H1 (cell line): ENCODE results near the gene CDK7. TPM values are rescaled to one million over a fixed set of nuclear protein-coding genes. Genes with fewer than 3 reads are reported as not detected.

Experiments
- ASH2L ChIP-seq: fragments of 200-600, 300-600 bp; sonication (generic); IDR thresholded peaks from one replicate; pipeline ENCODE4 v1.7.1; 2017; ENCODE audit warnings: low read length
- CHD1 ChIP-seq: IDR thresholded peaks from 2 replicates; pipeline ENCODE4 v1.6.1; 2012; ENCODE audit warnings: low read depth, low read length, improper control_type of control experiment
- CREB1 ChIP-seq: IDR thresholded peaks from 2 replicates; pipeline ENCODE4 v1.6.1; 2012; ENCODE audit warnings: inconsistent platforms
- GABPA ChIP-seq: IDR thresholded peaks from 2 replicates; pipeline ENCODE4 v1.6.1; 2011; ENCODE audit warnings: mild to moderate bottlenecking, low read length, moderate library complexity, borderline replicate concordance; ENCODE audit not compliant: insufficient read depth
- HDAC2 ChIP-seq, 2 experiments: fragments of 300-600 bp in 1 of 2; sonication (generic) in 1 of 2; IDR thresholded peaks; 2 replicates each; pipeline ENCODE4 v1.6.1; 2011 to 2012; ENCODE audit warnings: low read depth in 2 of 2, low read length in 2 of 2, mild to moderate bottlenecking in 2 of 2, moderate library complexity in 2 of 2, borderline replicate concordance in 1 of 2, inconsistent platforms in 1 of 2
- JUN ChIP-seq: IDR thresholded peaks from 2 replicates; pipeline ENCODE4 v1.6.1; 2011; ENCODE audit warnings: low read depth, mild to moderate bottlenecking, improper control_type of control experiment, low read length
- KDM4A ChIP-seq: IDR thresholded peaks from one replicate; pipeline ENCODE4 v1.7.1; 2012; ENCODE audit warnings: low read depth, mild to moderate bottlenecking, moderate library complexity, low read length, inconsistent platforms; ENCODE audit not compliant: severe bottlenecking
- NANOG ChIP-seq: IDR thresholded peaks from 2 replicates; pipeline ENCODE4 v1.6.1; 2011; ENCODE audit warnings: low read length, low read depth, mild to moderate bottlenecking, inconsistent platforms; ENCODE audit not compliant: insufficient read depth, poor library complexity, severe bottlenecking
- POLR2AphosphoS5 ChIP-seq: IDR thresholded peaks from 2 replicates; pipeline ENCODE4 v1.6.1; 2011; ENCODE audit warnings: low read depth, low read length
- RAD21 ChIP-seq, 2 experiments: IDR thresholded peaks in 1 of 2; conservative IDR thresholded peaks in 1 of 2; 2 replicates each; pipeline ENCODE4 v1.6.1; 2011; ENCODE audit warnings: low read depth in 2 of 2, low read length in 2 of 2, improper control_type of control experiment in 1 of 2, inconsistent platforms in 1 of 2, mild to moderate bottlenecking in 1 of 2, moderate library complexity in 1 of 2
- RBBP5 ChIP-seq: IDR thresholded peaks from 2 replicates; pipeline ENCODE4 v1.7.1; 2012; ENCODE audit warnings: low read depth, mild to moderate bottlenecking, inconsistent platforms, low read length, moderate library complexity, borderline replicate concordance
- RFX5 ChIP-seq: IDR thresholded peaks from 2 replicates; pipeline ENCODE4 v1.6.1; 2011; ENCODE audit warnings: low read depth, low read length, improper control_type of control experiment, borderline replicate concordance
- RNF2 ChIP-seq: fragments of 200-900, 300-1000 bp; sonication (generic); IDR thresholded peaks from 2 replicates; pipeline ENCODE4 v1.7.1; 2016; ENCODE audit warnings: borderline replicate concordance, low read depth, mild to moderate bottlenecking, antibody characterized with exemption, low read length; ENCODE audit not compliant: poor library complexity, severe bottlenecking; ENCODE audit errors: missing control alignments
- SAP30 ChIP-seq: fragments of 300-600 bp; sonication (generic); IDR thresholded peaks from 2 replicates; pipeline ENCODE4 v1.7.1; 2012; ENCODE audit warnings: low read length, moderate library complexity, mild to moderate bottlenecking, inconsistent platforms; ENCODE audit not compliant: insufficient read depth, insufficient replicate concordance
- SIRT6 ChIP-seq: IDR thresholded peaks from one replicate; pipeline ENCODE4 v1.7.1; 2012; ENCODE audit warnings: low read length, inconsistent platforms
- SIX5 ChIP-seq: IDR thresholded peaks from 2 replicates; pipeline ENCODE4 v1.6.1; 2011; ENCODE audit warnings: mild to moderate bottlenecking, low read depth, low read length
- SP2 ChIP-seq: IDR thresholded peaks from 2 replicates; pipeline ENCODE4 v1.6.1; 2012; ENCODE audit warnings: mild to moderate bottlenecking, low read length, inconsistent platforms
- SRF ChIP-seq: IDR thresholded peaks from 2 replicates; pipeline ENCODE4 v1.6.1; 2011; ENCODE audit warnings: mild to moderate bottlenecking, low read depth, low read length, moderate library complexity
- TCF12 ChIP-seq: IDR thresholded peaks from 2 replicates; pipeline ENCODE4 v1.6.1; 2011; ENCODE audit warnings: low read depth, mild to moderate bottlenecking, low read length
- TEAD4 ChIP-seq: IDR thresholded peaks from 2 replicates; pipeline ENCODE4 v1.6.1; 2012; ENCODE audit warnings: low read depth, low read length, inconsistent platforms, mixed read lengths
- polyA plus RNA-seq, 7 experiments: library from polyadenylated mRNA; depleted of rRNA in 3 of 7; stranded (reverse) in 5 of 7; unstranded in 2 of 7; fragments of >200 nt in 5 of 7; fragments of 200-250 nt in 2 of 7; gene quantifications; 1 replicate in 5 of 7; 2 replicates in 1 of 7; 4 replicates in 1 of 7; pipeline versions ENCODE4 v1.2.1 to v1.2.3, GENCODE V29; 2011 to 2013; ENCODE audit warnings: missing spikeins in 2 of 7, mixed read lengths in 2 of 7
- total RNA-seq: library from RNA; stranded (reverse); fragmentation: NEBNext Ultra II Directional; extraction: Animal tissue kit (Norgen Biotek cat#: 25700); gene quantifications from 2 replicates; pipeline ENCODE4 v1.2.1, GENCODE V29; 2021
- TF ChIP-seq, protein P1 (sequence below): IDR thresholded peaks from 2 replicates; pipeline ENCODE4 v1.6.1; 2012; ENCODE audit warnings: inconsistent platforms
- TF ChIP-seq, protein P2 (sequence below): IDR thresholded peaks from 2 replicates; pipeline ENCODE4 v1.6.1; 2012; ENCODE audit warnings: inconsistent platforms

CDK7 gene
- total and polyA plus RNA-seq, 2 of the 8 experiments (the other 6 are each of a cell fraction or from before 2014, with no cell fraction given) = 39.9 to 63.4 TPM

DNA sequence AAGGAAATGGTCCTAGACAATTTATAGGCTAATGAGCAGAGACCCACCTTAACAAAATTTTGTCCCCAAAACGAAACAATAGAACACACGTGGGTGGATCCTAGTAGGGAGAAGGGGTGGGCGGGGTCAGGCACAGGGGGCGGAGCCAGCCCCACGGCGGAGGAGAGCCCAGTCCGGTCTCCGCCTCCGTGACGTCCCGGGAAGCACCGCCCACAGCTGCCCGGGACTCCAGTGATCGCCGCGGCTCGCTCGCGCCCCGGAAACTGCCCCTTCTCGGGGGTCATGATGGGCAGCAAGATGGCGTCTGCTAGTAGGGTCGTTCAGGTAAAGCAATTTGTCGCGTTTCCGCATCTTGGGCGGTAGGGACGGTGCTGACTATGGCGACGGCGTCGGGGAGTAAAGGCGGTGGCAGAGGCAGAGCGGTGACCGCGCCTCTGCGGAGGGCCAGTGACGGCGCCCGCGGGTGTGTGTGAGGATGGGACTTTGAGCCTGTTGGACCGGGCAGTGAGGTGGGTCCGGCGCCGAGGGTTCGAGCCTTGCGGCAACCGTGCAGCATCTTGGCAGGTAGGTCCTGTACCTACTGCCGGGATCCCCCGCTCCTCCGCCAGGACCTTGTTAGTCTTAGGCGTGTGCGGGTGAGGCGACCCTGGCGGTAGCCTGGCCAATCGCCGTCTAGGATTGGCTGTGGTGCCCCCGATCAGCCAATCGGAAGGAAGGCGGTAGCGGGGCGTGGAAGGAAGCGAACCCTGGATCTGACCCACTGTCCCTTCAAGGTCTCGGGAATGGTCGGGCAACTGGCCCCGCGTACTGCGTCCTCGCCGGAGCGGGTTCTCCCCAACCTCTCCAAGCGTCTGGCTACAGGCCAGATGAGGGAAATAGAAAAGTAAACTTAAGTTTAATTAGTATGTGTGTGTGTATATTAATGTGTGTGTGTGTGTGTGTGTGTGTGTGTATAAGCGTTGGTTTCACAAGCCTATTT is 16.8 kb upstream of the CDK7 start (continued):
- TF ChIP-seq TCF12 = no peak
- no peak for TF ChIP-seq NANOG
- TF ChIP-seq ASH2L = peak; percentile 90
- TF ChIP-seq SIX5 = no peak
- no peak for TF ChIP-seq CHD1
- TF ChIP-seq GABPA = no peak
- TF ChIP-seq SRF = no peak
- TF ChIP-seq SP2 = no peak
- peak; percentile 79 to 80; a peak in 2 of 4 replicates for TF ChIP-seq HDAC2 (IDR thresholded peaks at IDR 0.05; ENCODE audit: borderline replicate concordance in 1 of 2, low read depth in 2 of 2, low read length in 2 of 2)
- TF ChIP-seq SAP30 = no peak
- no peak for TF ChIP-seq TEAD4
- no peak for TF ChIP-seq SIRT6
- TF ChIP-seq JUN = no peak
- peak; percentile 44; the same call in 1 of the 2 replicates for TF ChIP-seq CREB1
- peak; percentile 85 for TF ChIP-seq KDM4A
- TF ChIP-seq, protein P1, sequence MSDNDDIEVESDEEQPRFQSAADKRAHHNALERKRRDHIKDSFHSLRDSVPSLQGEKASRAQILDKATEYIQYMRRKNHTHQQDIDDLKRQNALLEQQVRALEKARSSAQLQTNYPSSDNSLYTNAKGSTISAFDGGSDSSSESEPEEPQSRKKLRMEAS = no peak
- peak; percentile 95 for TF ChIP-seq RBBP5
- no peak for TF ChIP-seq RNF2
- no peak for TF ChIP-seq RFX5
- TF ChIP-seq, protein P2, sequence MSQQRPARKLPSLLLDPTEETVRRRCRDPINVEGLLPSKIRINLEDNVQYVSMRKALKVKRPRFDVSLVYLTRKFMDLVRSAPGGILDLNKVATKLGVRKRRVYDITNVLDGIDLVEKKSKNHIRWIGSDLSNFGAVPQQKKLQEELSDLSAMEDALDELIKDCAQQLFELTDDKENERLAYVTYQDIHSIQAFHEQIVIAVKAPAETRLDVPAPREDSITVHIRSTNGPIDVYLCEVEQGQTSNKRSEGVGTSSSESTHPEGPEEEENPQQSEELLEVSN = peak; percentile 52
- TF ChIP-seq RAD21 (IDR thresholded peaks at IDR 0.05 in 1 of 2, conservative IDR thresholded peaks at IDR 0.05 in 1 of 2; ENCODE audit: low read depth in 2 of 2, low read length in 2 of 2) = no peak
- peak; percentile 87 for TF ChIP-seq POLR2AphosphoS5
